Activated CD4-positive, CD25-positive, alpha-beta regulatory T cell treated with anti-CD3 and anti-CD28 coated beads, Interleukin-2, amount 50 U/mL, for 72 hours (primary cell): ENCODE results near the gene ITPA.

Experiments
- DNase-seq: peaks from one replicate; pipeline ENCODE4 v3.0.0; 2021

ITPA gene

DNA sequence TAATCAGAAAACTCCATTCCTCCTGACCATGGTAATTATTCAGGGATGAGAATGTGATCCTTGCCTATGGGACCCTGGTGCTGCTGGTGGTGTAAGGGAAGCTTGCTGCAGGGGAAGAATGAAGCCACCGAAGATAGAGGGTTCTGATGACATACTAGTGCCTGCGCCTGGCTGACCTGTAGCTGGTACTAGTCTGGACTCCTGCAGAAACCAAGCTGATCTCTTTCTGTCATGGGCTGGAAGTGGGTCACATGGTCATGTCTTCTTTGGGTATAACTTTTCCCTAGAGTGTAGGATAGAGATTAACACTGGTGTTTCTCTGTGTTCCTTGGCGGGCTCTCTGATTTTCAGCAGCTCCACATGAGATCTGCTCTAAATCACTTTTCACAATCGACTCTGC, 38.3 kb downstream of the ITPA start:
- no peak for DNase-seq

DNA sequence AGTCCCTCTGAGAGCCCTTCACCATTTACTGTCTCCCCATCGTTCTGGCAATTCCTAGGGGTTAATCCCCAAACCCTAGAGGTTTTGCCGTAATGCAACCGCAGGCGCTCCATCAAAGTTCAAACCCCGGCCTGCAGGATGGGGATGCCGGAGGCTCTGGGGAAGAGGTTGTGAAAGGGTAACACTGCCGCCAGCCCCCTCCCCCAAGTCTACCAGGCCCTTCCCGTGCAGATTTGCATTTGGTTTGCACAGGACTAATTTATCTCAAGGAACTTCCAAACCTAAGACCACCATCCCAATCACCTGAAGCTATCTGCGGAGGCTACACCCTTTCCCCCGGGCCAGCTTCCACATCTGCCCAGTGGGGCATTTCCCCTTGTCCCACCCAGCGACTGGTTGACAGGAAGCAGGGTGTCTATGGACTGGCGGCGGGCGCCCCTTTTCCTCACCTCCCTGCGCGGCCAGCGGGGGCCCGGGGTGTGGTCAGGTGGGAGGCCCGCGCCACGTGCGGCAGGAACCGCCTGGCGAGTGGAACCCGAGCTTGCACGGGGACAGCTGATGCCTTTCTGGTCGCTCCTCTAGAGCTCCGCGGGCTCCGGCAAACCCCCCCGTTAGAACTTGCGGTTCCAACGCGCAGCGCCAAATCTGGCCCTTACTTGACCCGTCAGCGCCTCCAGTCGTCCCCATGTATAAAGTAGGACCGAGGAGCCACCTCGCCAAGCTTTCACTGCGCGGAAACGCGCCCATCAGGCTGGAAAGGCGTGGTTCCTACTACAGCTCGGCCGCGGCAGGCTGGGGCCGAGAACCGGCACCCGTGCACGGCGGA, 39.1 kb downstream of the ITPA start:
- DNase-seq: no peak

- no peak for DNase-seq
Measured at GRCh38 chr20:3248993-3249347, 39.7 kb downstream of the ITPA start.

- no peak for DNase-seq
Measured at GRCh38 chr20:3250091-3250504, 40.8 kb downstream of the ITPA start.

- no peak for DNase-seq
Measured at GRCh38 chr20:3251806-3252205, 42.5 kb downstream of the ITPA start.

- DNase-seq: no peak
Measured at GRCh38 chr20:3255728-3256127, 46.4 kb downstream of the ITPA start.

- DNase-seq: no peak
Measured at GRCh38 chr20:3258429-3258828, 49.1 kb downstream of the ITPA start.

DNA sequence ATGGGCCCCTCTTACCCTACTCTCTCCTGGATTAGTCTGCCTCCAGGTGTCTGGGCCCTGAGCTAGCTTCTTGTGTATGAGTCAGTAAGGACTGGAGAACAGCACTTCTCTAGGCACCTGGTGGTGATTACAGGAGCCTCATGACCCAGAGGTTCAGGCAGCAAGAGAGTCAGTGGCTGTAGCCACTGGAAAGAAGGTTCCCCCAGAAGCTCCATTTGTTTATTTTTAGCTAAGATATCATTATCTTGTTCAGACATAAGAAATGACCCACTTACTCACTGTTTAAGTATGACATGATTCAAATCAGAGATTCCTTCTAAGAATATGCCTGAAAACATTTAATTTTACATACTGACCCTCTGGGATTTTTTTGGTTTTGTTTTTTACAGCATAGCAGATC, 53.3 kb downstream of the ITPA start:
- no peak for DNase-seq

DNA sequence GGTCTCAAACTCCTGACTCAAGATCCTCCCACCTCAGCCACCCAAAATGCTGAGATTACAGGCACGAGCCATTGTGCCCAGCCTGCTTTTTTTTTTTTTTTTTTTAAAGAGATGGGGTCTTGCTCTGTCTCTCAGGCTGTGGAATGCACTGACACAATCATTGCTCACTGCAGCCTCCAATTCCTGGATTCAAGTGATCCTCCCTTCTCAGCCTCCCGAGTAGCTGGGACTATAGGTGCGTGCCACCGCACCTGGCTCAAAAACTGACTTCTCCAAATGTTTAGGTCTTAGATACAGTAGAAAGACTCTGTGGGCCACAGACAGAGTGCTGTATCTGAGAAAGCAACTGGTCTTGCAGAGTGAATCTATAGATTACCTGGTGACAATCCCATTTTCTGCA, 60.8 kb downstream of the ITPA start:
- DNase-seq: no peak

DNA sequence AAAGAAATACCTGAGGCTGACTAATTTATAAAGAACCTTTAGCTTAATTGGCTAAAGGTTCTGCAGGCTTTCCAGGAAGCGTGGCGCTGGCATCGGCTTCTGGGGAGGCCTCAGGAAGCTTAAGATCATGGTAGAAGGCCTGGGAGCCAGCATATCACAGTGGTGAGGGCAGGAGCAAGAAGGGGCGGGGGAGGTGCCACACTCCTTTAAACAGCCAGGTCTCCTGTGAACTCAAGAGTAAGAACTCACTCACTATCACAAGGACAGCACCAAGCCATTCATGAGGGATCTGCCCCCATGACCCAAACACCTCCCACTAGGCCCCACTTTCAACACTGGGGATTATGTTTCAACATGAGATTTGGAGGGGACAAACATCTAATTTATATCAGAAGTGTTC, 64.1 kb downstream of the ITPA start:
- no peak for DNase-seq
